Parathyroid adenoma (tissue), 2 donors: Measurements from ENCODE around the gene PNPLA1.

ENCODE experiments used
- H2AFZ ChIP-seq: fragments of 300-600 bp; sonication (generic); one replicate; pipeline ENCODE4 v1.7.0; 2017; ENCODE audit warnings: antibody characterized with exemption, mild to moderate bottlenecking
- H3K27ac ChIP-seq: fragments of 300-600 bp; sonication (generic); one replicate; pipeline ENCODE4 v1.7.0; 2017
- H3K27me3 ChIP-seq: fragments of 300-600 bp; sonication (generic); one replicate; pipeline ENCODE4 v1.7.0; 2017; ENCODE audit warnings: low read length; ENCODE audit not compliant: control insufficient read depth, insufficient read depth
- H3K36me3 ChIP-seq: fragments of 300-600 bp; sonication (generic); one replicate; pipeline ENCODE4 v1.7.0; 2017; ENCODE audit warnings: low read length; ENCODE audit not compliant: control insufficient read depth, insufficient read depth
- H3K4me1 ChIP-seq: fragments of 300-600 bp; sonication (generic); one replicate; pipeline ENCODE4 v1.7.0; 2017; ENCODE audit warnings: control low read depth
- H3K4me2 ChIP-seq: fragments of 300-600 bp; sonication (generic); one replicate; pipeline ENCODE4 v1.7.0; 2017; ENCODE audit warnings: low read length
- H3K4me3 ChIP-seq: fragments of 300-600 bp; sonication (generic); one replicate; pipeline ENCODE4 v1.7.0; 2017; ENCODE audit warnings: low read depth, low read length
- H3K79me2 ChIP-seq: fragments of 300-600 bp; sonication (generic); one replicate; pipeline ENCODE4 v1.7.0; 2017; ENCODE audit warnings: control low read depth
- H3K9ac ChIP-seq: fragments of 300-600 bp; sonication (generic); one replicate; pipeline ENCODE4 v1.7.0; 2017; ENCODE audit warnings: mild to moderate bottlenecking
- H3K9me3 ChIP-seq: fragments of 300-600 bp; sonication (generic); one replicate; pipeline ENCODE4 v1.7.0; 2017; ENCODE audit warnings: low read length; ENCODE audit not compliant: control insufficient read depth
- CTCF ChIP-seq: fragments of 300-600 bp; sonication (generic); IDR thresholded peaks from one replicate; pipeline ENCODE4 v1.7.0; 2017; ENCODE audit warnings: antibody characterized with exemption, mild to moderate bottlenecking
- donor health status: primary hyperparathyroidism.

The PNPLA1 gene

GRCh38 chr6:36280983-36281382, 11.1 kb downstream of the PNPLA1 start:
- H3K27ac ChIP-seq, result no peak overlapping the region
- H3K79me2 ChIP-seq, result no peaks in the 10 kb centered on the region
- no peaks in the 10 kb centered on the region for H3K27me3 ChIP-seq
- no peak overlapping the region for H3K4me2 ChIP-seq
- H2AFZ ChIP-seq, result no peak overlapping the region
- H3K36me3 ChIP-seq, result no peaks in the 10 kb centered on the region
- no peaks in the 10 kb centered on the region for H3K9me3 ChIP-seq
- no peak overlapping the region for H3K4me3 ChIP-seq
- H3K9ac ChIP-seq, result no peak overlapping the region
- TF ChIP-seq CTCF, result no peak
- H3K4me1 ChIP-seq, result no peaks in the 10 kb centered on the region

GRCh38 chr6:36283608-36284007, 13.7 kb downstream of the PNPLA1 start:
- Histone ChIP-seq H3K27me3 (no peaks in the 10 kb centered on the region), H3K4me2 (no peak overlapping the region), H3K4me3 (no peak overlapping the region), H3K9ac (no peak overlapping the region), H3K4me1 (no peaks in the 10 kb centered on the region), H2AFZ (no peak overlapping the region), H3K9me3 (no peaks in the 10 kb centered on the region), H3K27ac (no peak overlapping the region), H3K36me3 (no peaks in the 10 kb centered on the region), H3K79me2 (no peaks in the 10 kb centered on the region)
- no peak for TF ChIP-seq CTCF

- H3K9ac ChIP-seq, result no peak overlapping the region
- no peaks in the 10 kb centered on the region for H3K79me2 ChIP-seq
- no peaks in the 10 kb centered on the region for H3K36me3 ChIP-seq
- H3K4me1 ChIP-seq, result no peaks in the 10 kb centered on the region
- H3K4me3 ChIP-seq, result no peak overlapping the region
- TF ChIP-seq CTCF, result no peak
- no peak overlapping the region for H2AFZ ChIP-seq
- no peak overlapping the region for H3K4me2 ChIP-seq
- no peaks in the 10 kb centered on the region for H3K9me3 ChIP-seq
- H3K27ac ChIP-seq, result no peak overlapping the region
- H3K27me3 ChIP-seq, result no peaks in the 10 kb centered on the region
Measured at GRCh38 chr6:36284359-36284758, 14.5 kb downstream of the PNPLA1 start.

- no peak overlapping the region for H3K4me2 ChIP-seq
- no peak overlapping the region for H3K27ac ChIP-seq
- no peaks in the 10 kb centered on the region for H3K36me3 ChIP-seq
- no peaks in the 10 kb centered on the region for H3K9me3 ChIP-seq
- H3K79me2 ChIP-seq, result no peaks in the 10 kb centered on the region
- no peak overlapping the region for H2AFZ ChIP-seq
- H3K4me1 ChIP-seq, result no peaks in the 10 kb centered on the region
- H3K4me3 ChIP-seq, result no peak overlapping the region
- no peaks in the 10 kb centered on the region for H3K27me3 ChIP-seq
- TF ChIP-seq CTCF, result no peak
- H3K9ac ChIP-seq, result no peak overlapping the region
Measured at GRCh38 chr6:36285187-36285671, 15.4 kb downstream of the PNPLA1 start.

GRCh38 chr6:36285797-36286196, 15.9 kb downstream of the PNPLA1 start:
- Histone ChIP-seq H3K4me3 (no peak overlapping the region), H3K27ac (no peak overlapping the region), H3K79me2 (no peaks in the 10 kb centered on the region), H3K27me3 (no peaks in the 10 kb centered on the region), H3K4me2 (no peak overlapping the region), H3K9me3 (no peaks in the 10 kb centered on the region), H3K4me1 (no peaks in the 10 kb centered on the region), H3K36me3 (no peaks in the 10 kb centered on the region), H2AFZ (no peak overlapping the region), H3K9ac (no peak overlapping the region)
- no peak for TF ChIP-seq CTCF
